Hindlimb muscle (tissue), 1 donor: Measurements from ENCODE around the gene ABCF2. TPM values are rescaled to one million over a fixed set of nuclear protein-coding genes. Genes with fewer than 3 reads are reported as not detected.
A peak's percentile ranks its signal among the peaks of the same experiment; 100 is the strongest.

Experiments used
- DNase-seq: peaks from one replicate; pipeline ENCODE4 v3.0.0-alpha.2; 2013
- polyA plus RNA-seq: library from polyadenylated mRNA; unstranded; fragments of 120-200 nt; gene quantifications from one replicate; pipeline ENCODE4 v1.2.1, GENCODE V29; 2013; ENCODE audit not compliant: insufficient read length

Gene ABCF2
- polyA plus RNA-seq, 1 donor: 18.7 TPM

DNA sequence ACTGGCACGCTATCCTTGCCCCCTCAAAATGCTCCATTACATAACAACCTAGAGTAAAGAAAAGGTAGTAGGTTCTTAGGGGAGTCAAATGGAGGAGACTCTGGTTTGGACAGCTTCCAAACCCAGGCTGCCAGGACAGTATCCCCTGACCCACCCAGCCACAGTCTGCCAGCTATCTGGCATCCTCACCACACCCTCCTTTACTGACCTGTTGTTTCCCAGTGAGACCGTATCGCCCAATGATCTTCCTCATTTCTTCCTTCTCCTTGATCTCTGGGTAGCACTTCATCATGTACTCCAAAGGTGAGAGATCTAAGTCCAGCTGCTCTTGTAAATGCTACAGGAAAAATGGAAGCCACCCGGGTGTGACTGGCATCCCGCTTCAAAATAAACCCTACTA is 11.6 kb downstream of the ABCF2 start:
- DNase-seq: no peak

DNA sequence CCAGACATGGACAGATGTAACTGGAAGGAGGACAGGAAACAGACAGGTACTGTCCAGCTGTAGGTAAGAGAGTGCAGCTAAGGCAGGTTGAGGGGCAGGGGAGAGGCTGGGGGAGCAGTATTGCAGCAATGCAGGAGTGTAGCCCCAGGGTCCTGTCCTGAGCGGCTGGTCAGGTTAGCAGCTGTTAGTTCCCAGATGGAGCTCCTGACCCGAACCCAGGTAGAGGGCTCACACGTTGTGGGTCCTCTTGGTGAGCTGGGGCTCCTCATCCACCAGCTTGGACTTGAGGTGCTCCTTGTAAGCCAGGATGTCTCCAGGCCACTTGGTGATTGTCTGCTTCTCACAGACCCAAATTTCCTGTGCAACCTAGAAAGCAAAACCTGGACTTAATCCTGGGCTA is 13.2 kb downstream of the ABCF2 start:
- no peak for DNase-seq

DNA sequence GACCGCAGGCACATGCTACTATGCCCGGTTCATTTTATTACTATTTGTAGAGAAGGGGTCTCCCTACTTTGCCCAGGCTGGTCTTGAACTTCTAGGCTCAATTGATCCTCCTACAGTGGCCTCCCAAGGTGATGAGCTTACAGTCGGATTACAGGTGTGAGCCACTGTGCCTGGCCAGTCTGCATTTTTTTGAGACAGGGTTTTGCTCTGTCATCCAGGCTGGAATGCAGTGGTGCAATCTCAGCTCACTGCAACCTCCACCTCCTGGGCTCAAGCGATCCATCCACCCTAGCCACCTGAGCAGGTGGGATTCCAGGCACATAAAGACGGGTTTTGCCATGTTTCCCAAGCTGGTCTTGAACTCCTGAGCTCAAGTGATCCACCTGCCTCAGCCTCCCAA is 14.4 kb downstream of the ABCF2 start:
- no peak for DNase-seq

DNA sequence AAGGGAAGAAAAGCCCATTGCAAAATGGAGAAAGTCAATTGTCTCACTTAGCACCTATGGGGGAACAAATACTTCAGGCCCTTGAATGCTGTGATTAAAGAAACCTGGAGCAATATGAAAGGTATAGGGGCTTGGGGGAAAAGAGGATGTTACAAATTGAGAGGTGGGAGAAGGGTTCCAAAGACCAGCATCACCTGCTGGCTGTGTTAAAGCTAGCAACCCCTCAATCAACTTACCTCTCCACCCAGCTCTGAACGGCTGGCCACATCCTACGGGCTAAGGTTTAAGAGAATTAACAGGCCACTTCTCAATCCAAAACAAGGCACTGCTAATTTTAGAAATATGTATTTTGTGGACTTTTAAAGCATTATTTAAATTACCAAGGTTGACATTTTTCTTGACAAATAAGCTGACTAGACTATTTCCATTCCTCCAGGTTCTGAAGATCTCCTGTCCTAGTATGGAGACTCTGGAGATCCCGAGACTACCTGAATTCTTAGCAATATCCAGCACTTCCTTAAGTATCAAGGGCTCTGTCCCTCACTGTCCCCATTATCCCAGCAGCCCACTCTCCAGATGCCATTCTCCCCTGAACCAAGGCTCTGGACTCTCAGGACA is 15.7 kb downstream of the ABCF2 start:
- DNase-seq: no peak

DNA sequence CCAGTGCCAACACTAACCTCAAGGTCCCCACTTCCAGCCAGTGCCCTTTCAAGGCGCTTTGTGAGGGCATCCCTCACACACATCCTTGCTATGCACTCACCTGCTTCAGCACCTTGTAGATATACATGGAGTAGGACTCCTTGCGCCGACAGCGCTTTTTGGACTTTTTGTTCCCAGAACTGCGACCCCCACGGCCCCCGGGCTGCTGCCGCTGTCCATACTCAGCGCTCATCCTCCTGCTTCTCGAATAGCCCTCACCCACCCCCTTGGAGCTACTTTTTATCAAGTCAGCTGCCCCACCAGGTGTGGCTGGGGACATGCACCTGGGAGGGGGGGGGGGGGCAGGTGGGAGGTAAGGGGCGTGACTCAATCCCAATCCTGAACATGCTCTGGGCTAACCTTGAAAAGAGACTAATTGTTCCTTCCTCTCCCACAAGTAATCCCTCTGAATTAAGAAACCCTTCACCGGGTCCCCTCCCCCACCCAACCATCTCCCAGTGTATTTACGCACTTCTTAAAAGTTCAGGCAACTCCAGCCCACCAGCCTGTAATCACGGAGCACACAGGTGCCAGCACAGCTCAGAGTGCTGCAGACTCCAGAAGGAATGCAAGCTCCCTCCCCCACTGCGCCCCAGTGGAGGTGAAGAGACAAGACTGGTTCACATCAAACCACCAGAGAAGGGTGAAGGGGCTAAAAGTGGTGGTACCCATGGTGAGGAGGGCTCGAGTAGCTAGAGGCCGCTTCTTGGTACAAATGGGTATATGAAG is 16.7 kb downstream of the ABCF2 start, which contains the start of gene H2BK1:
Gene H2BK1 (minus strand): TSS at position 402 of the 768 bp plus-strand sequence. CDS start 170 bp downstream, at position 232.
- DNase-seq: no peak

DNA sequence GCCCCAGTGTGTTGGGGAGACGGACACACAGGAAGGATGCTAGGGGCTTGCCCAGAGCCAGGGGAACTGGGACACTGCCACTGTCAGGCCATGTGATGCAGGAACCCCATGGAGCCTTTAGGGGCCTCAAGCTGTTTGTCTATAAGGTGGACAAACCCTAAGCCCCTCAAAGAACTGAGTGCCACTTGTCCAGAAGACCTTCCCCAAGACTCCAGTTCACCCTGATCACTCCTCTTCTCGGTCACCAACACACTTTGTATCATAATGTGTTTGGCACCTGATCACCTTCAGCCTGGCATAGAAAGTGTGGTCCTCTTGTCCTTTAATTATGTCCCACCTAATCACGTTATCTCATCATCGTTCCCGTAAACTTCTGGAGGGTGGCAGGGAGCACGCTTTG is 17.4 kb downstream of the ABCF2 start:
- DNase-seq: no peak

DNA sequence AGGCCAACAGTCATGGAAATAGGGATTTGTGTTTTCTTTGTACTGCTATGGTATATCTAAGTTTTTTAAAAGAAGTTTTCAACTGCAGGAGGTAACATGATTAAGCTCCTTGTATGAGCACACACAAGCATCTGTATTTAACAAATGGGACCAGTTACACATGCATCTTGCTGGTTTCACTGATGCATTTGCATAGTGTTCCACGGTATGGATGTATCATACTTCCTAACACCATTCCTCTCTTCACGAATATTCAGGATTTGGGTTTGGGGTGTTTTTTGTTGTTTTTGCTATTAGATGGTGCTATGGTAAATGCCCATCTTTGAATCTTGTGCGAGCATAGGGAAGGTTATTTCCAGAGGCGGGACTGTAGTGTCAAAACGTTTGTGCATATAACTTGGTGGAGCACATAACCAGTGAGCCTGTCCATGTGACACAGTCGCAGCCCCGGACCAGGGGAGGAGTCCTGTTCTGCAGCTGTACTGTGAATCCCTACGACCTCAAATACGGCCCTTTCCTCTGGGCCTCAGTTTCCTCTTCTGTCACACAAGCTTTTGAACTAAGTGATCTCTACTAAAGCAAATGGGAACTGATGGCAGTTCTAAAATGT is 18.6 kb downstream of the ABCF2 start:
- no peak for DNase-seq

DNA sequence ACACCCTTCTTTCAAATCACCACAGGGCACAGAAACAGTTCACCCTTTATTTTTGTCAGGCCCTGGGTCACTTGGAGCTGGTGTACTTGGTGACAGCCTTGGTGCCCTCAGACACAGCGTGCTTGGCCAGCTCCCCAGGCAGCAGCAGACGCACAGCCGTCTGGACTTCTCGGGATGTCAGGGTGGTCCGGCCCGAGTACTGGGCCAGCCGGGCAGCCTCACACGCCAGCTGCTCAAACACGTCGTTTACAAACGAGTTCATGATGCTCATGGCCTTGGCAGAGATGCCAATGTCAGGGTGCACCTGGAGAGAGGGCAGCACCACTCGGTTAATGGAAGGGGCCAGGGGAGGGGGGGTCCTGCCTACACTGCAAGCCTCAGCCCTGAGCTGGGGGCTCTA is 19.2 kb downstream of the ABCF2 start:
- DNase-seq: no peak

DNA sequence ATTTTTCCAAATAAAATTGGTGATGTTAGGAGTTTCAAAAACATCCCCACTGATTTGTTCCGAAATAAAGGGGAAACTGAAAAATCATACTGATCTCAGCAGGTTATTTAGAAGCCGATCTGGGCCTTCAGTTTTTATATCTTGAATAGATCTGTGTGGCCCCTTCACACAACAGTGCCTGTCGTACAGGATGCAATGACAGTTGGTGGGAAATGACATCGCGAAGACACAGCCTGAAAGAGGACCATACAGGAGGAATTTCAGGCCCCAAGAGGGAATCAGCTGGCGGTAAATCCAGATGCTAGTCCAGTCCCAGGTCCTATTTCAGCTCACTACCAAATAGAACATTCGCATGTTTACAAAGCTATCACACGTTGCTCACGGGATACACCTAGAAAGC is 19.7 kb downstream of the ABCF2 start:
- DNase-seq: no peak

DNA sequence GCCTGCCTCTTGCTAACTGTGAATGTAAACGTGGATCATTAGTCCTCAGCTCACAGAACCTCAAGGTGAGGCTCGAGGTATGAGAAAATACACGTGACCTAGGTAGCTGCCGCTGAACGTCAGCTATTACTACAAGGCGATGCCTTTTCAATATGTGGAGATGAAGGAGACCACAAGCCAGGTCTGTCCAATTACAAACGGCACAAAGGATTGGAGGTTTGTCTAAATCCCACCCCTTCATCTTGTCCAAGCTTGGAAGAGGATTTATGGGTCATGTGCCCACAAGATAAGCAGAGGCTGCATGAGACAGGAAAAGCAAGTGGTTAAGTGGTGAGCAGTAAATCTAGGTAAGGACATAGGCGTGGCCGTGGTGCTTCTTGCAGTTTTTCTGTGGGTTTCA is 20.1 kb downstream of the ABCF2 start:
- DNase-seq: no peak

DNA sequence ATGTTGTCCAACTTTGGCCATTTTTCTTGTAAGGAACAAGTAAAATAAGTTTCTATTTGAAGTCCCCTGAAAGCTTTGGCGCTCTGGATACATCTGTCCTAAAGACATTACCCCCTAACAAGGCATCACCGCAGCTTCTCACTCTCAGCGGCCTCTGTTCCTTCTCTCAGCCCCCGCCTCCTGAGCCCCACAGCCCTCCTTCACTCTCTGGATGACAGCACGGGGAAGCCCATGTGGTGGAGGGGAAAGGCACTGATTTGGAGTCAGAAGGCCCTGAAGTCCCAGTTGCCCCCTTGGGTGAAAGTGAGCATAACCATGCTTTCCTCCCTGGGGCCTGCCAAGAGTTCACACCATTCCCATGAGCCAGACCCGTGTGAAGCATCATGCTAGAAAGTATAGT is 21.3 kb downstream of the ABCF2 start:
- DNase-seq: no peak

DNA sequence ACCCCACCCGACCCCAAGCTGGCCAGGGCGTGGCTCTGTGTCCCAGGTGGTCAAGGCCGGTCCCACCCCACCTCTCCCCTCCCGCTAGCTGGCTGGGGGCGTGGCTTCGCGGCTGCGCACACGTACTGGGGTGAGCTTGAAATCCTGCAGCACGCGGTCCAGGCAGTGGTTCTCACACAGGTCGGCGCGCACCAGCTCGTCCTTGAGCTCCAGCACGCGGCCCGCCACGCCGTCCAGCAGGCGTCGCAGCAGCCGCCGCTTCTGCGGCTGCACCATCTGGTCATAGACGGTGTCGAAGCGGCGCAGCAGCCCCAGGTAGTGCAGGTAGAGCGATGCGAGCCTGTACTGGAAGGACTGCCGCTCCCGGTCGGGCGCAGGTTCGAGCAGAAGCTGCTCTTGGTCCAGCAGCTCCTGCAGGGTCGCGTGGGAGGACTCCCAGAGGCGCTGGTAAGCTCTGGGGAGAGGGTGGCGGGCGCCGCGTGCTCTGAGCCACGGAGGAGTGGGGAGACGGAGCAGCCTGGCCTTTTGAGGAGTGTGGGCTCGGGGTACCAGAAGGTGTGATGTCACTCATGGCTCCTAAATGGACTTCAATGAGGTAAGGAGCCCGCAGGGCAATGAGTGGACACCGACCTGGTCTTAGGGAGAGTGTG is 22.5 kb downstream of the ABCF2 start:
- no peak for DNase-seq

DNA sequence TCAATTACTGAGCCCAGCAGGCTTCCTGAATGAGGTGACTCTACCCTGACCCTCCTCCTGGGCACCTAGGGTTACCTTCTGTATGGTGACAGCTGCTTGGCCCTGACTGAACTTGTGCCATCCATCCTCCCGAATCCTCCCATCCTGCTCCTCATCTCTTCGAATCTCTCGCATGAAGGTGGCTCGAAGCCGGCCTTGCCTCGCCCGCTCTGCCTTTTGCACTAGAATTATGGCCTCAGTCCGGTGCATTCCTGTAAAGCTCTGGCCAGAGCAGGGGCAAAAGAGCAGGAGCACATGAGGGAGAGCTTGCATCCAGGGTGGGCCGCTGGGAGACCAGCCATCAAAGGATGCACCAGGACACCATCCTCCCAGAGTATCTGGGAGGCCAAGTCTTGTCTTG is 24.2 kb downstream of the ABCF2 start:
- DNase-seq: no peak

DNA sequence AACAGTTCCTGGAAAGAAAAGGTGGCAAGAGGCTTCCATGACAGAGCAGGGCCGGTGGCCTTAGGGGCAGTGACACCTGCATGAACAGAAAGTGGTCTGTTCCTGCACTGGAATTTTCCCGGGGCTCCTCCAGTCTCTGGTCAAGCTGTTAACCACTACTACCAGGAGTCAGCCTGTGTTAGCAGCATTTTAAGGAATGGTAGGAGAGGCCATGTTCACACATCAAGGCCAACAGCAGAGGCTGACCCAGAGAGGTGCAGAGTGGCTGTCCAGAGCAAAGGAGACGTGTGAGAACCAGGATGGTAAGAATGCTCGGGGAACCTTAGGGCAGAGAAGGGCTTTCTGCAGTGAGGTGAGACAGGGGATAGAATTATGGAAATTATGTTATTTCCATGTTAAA is 25.3 kb downstream of the ABCF2 start:
- DNase-seq: no peak

DNA sequence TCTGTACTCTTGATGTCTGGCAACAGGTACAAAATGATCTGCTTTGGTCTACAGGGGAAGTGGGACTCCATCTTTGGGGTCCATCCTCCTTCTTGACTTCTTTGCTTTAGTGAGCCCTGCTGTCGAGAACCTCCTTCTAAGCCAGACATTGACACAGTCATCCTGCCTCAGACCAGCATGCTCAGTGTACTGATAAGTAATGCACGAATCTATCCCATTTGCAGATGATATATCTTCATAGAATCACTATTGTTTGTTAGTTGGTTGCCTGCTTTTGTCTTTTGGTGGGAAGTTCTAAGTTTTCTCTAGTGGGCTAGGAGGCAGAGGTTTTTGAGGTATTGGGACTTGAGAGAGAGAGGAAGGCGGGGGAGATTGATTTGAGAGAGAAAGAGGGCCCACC is 25.7 kb downstream of the ABCF2 start:
- no peak for DNase-seq

DNA sequence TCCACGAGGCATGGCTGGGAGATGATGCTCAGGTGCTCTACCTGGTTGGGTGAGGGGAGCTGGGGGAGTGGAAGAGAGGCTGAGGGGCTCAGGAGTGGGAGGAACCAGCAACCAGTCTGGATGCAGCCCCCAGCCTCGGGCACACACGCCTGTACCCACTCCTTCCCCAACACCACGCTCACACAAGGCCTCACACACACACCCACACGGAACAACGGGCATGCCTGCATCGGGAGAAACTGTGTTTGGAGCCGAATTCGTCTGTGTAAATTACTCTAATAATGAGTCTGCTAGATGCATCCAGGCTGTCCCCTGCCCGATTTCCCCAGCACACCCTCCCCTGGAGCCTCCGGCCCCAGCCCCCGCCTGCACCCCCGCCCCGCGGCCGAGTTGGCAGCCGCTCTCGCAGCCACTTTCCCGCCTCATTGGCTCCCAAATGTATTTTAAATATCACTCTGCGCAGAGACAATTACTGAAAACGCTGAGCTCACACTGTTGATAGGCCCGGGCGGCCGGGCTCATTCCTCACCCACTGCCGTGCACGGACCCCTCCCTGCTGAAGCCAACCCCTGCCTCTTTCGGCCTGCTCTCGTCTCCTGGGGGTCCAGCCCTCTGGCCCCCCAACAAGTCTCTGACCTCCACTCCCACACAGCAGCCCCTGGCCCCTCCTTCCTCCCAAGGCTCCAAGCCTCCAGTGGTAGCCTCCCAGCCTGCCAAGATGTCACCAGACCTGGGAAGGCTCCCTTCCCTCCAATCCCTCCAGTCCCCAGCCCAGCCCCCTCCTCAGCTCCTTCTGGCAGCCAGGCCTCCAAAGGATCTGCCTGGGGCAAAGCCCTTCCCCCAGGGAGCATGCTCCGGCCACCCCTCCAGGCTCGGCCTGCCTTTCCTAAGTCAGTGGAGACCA is 27.8 kb downstream of the ABCF2 start:
- DNase-seq: peak; percentile 17

DNA sequence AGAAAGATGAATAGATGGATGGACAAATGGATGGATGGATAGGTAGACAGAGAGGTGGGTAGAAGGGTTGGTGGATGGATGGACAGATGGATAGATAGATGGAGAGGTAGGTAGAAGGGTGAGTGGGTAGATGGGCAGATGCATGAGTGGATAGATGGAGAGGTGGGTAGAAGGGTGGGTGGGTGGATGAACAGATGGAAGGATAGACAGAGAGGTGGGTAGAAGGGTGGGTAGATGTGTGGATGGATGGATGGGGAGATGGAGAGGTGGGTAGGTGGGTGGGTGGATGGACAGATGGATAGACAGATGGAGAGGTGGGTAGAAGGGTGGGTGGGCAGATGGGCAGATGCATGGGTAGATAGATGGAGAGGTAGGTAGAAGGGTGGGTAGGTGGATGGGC is 29.1 kb downstream of the ABCF2 start:
- no peak for DNase-seq

DNA sequence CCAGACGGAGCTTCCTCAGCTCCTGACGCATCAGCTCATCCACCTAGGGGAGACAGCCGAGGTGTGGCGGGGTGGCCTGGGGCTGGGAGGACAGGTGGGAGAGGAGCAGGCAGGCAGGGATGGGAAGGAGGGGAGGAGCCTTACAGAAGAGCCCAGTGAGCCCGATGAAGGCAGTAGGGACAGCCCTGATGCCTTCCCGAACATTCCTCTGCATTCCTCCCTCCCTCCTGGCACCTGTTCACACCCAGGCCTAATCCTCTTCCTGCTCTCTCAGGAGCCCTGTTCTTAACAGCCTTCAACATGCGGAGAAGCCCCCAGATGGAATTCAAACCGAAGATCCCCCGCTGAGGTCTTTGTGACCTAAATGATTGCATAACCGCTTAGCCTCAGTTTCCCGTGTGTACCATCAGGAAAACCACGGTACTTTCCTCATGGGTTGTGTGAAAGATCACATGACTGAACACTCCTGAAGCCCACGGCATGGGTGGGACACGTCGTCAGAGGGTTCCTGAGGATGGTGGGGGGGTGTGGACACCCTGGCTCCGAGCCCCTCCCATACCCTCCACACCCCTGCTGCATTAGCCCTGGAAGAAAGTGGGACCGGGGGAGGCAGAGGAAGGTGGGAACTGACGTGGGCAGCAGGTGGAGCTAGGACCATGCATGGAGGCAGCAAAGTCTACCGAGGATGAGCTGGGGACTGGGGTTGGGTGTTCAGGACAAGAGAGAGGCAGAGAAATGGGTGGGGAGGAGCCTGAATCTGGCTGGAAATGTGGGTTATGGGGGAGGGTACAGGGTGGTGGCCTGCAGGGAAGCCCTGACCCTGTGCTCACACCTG is 31.2 kb downstream of the ABCF2 start:
- DNase-seq: no peak

DNA sequence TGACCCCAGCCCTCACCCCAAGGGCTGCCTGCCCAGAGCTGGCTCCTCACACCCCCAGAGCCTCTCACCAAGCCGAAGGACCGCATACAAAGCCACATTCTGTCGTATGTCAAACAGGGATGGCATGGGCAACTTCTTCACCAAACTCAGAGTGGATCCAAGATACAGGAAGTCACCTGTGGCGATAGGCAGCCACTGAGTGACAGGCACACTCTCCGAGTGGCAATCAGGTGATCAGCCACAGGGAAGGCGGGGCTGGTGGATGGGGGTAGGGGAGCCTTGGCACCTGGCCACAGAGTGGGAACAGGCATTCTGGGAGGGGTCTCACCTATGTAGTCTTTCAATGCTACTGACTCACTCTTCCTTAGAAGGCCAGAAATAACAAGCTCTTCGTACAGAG is 32.8 kb downstream of the ABCF2 start:
- DNase-seq: no peak

DNA sequence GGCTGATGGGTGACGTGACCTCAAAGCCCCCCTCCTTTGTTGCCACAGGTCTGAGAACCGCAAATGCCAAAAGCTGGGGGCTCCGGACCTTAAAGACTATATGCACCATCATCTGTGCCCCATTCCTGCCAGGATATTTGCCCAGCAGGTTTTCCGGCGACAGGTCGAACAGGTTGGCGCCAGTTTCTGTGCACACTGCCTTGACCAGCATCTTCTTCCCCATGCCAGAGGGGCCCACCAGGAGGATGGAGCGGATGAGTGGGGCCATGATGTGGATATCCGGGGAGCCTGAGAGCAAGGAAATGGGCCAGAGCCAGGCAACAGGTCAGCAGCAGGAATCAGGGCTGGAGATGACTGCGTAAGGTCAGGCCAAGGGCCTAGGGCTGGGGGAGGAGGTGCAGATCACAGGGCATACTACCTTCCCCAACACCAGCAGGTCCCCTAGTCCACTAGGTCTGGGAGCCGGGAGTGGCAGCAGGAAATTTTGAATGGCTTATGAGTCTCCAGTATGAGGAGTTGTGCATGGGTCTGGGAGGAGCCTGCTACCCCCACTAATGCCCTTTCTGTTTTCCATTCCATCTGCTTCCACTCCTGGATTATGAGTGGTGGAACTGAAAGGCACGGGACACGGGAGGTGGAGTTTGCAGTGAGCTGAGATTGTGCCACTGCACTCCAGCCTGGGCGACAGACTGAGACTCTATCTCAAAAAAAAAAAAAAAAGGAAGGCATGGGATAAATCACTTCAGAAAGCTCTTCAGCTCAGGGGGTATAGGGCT is 33.6 kb downstream of the ABCF2 start:
- no peak for DNase-seq
